HepG2 (cell line): ENCODE data around the gene MTCL1. TPM values are rescaled to one million over a fixed set of nuclear protein-coding genes. Genes with fewer than 3 reads are reported as not detected.

Source experiments
- ATAC-seq: fragments of 200-7000 bp; cut with Tn5 transposase; 3 replicates; pipeline ENCODE4 v1.9.1; 2020; ENCODE audit warnings: mild to moderate bottlenecking, moderate library complexity
- BruUV-seq: library from RNA; stranded (reverse); fragments of 400-500 nt; replicated peaks from 2 replicates; lab custom pipeline; 2021; lab: Mats Ljungman, UMichigan
- CTCF ChIA-PET: fragments of 300-600 bp; formaldehyde crosslinking; extraction: SDS; loops from one replicate; lab custom pipeline; 2021; ENCODE audit warnings: low total read pairs, inconsistent platforms, low intra/inter-chr PET ratio; lab: Yijun Ruan, JAX
- POLR2A ChIA-PET: fragments of 350-600 bp; sonication (Branson Sonifier 250); formaldehyde crosslinking; loops from one replicate; lab custom pipeline; 2020; ENCODE audit warnings: antibody characterized with exemption, inconsistent platforms; lab: Yijun Ruan, JAX
- DNase-seq: peaks from one replicate; pipeline ENCODE4 v3.0.0-alpha.2; 2015; ENCODE audit warnings: low spot score
- FAIRE-seq: peaks from 3 replicates; lab custom pipeline; 2011; peaks lifted over from hg19 to GRCh38; lab: Jason Lieb, UNC
- H2AFZ ChIP-seq: one replicate; pipeline ENCODE4 v1.6.1; 2011; ENCODE audit warnings: low read length, inconsistent platforms
- H3K27ac ChIP-seq: fragments of 300-600 bp; 3 replicates; pipeline ENCODE4 v1.8.0; 2011; ENCODE audit warnings: mixed run types, mild to moderate bottlenecking, mixed read lengths, low read length, inconsistent platforms; ENCODE audit not compliant: insufficient read depth; ENCODE audit errors: extremely low read length
- H3K27me3 ChIP-seq, 2 experiments: fragments of 200-600 bp in 1 of 2; 2 replicates in 1 of 2; 3 replicates in 1 of 2; pipeline versions ENCODE4 v1.6.0 to v1.8.0; 2011; ENCODE audit warnings: low read length in 2 of 2, mild to moderate bottlenecking in 2 of 2, moderate library complexity in 2 of 2, inconsistent platforms in 1 of 2; ENCODE audit not compliant: insufficient read depth in 2 of 2, control insufficient read depth in 1 of 2
- H3K36me3 ChIP-seq, 2 experiments: fragments of 200-600 bp in 1 of 2; replicated peaks in 1 of 2; 2 replicates in 1 of 2; 3 replicates in 1 of 2; pipeline versions ENCODE4 v1.5.1 to v1.8.0; 2011; ENCODE audit warnings: low read length in 2 of 2, inconsistent platforms in 1 of 2; ENCODE audit not compliant: insufficient read depth in 2 of 2, control insufficient read depth in 1 of 2
- H3K4me1 ChIP-seq: 2 replicates; pipeline ENCODE4 v1.5.1; 2012; ENCODE audit warnings: low read length, inconsistent platforms; ENCODE audit not compliant: insufficient read depth
- H3K4me2 ChIP-seq: 2 replicates; pipeline ENCODE4 v1.6.0; 2011; ENCODE audit warnings: low read depth, low read length, inconsistent platforms
- H3K4me3 ChIP-seq, 3 experiments: fragments of 200-600 bp in 1 of 3; sonication (generic), shearing (Covaris generic) in 1 of 3; replicated peaks in 1 of 3; 2 replicates each; pipeline ENCODE4 v1.5.1; 2011 to 2016; ENCODE audit warnings: low read length in 3 of 3, inconsistent platforms in 2 of 3, low read depth in 2 of 3, mild to moderate bottlenecking in 2 of 3, control low read depth in 1 of 3, mixed read lengths in 1 of 3; ENCODE audit not compliant: insufficient read depth in 1 of 3
- H3K79me2 ChIP-seq: one replicate; pipeline ENCODE4 v1.6.1; 2011; ENCODE audit warnings: low read length, inconsistent platforms; ENCODE audit not compliant: insufficient read depth
- H3K9ac ChIP-seq: 2 replicates; pipeline ENCODE4 v1.6.0; 2011; ENCODE audit warnings: mild to moderate bottlenecking, low read depth, low read length, inconsistent platforms; ENCODE audit not compliant: insufficient read depth
- H3K9me3 ChIP-seq: 2 replicates; pipeline ENCODE4 v1.5.1; 2012; ENCODE audit warnings: mild to moderate bottlenecking, low read length
- H4K20me1 ChIP-seq: 2 replicates; pipeline ENCODE4 v1.6.0; 2011; ENCODE audit warnings: inconsistent platforms, mild to moderate bottlenecking, low read length, moderate library complexity; ENCODE audit not compliant: insufficient read depth
- DMTF1 ChIP-seq: sonication (generic); formaldehyde crosslinking; IDR thresholded peaks from 2 replicates; pipeline ENCODE4 v1.4.0; 2020; ENCODE audit warnings: mild to moderate bottlenecking, missing genetic modification reagents
- MYNN ChIP-seq: sonication (generic); formaldehyde crosslinking; IDR thresholded peaks from 2 replicates; pipeline ENCODE4 v1.4.0; 2020; ENCODE audit warnings: mild to moderate bottlenecking, low read depth, missing genetic modification reagents
- SNAPC2 ChIP-seq: sonication (generic); formaldehyde crosslinking; IDR thresholded peaks from 2 replicates; pipeline ENCODE4 v1.8.1; 2022; ENCODE audit warnings: mild to moderate bottlenecking, missing genetic modification reagents
- ZNF136 ChIP-seq: sonication (generic); formaldehyde crosslinking; IDR thresholded peaks from 2 replicates; pipeline ENCODE4 v1.8.1; 2022; ENCODE audit warnings: low read depth, mild to moderate bottlenecking, moderate library complexity, missing genetic modification reagents
- ZNF207 ChIP-seq: fragments of 450-650 bp; IDR thresholded peaks from 2 replicates; pipeline ENCODE4 v1.6.1; 2016; ENCODE audit warnings: antibody characterized with exemption, borderline replicate concordance
- ZNF329 ChIP-seq: sonication (generic); formaldehyde crosslinking; IDR thresholded peaks from 2 replicates; pipeline ENCODE4 v1.9.0; 2021; ENCODE audit warnings: low read depth, mild to moderate bottlenecking, missing genetic modification reagents
- ZNF564 ChIP-seq: sonication (generic); formaldehyde crosslinking; IDR thresholded peaks from 2 replicates; pipeline ENCODE4 v1.8.1; 2023; ENCODE audit warnings: mild to moderate bottlenecking, missing genetic modification reagents
- ZNF572 ChIP-seq: sonication (generic); formaldehyde crosslinking; IDR thresholded peaks from 2 replicates; pipeline ENCODE4 v1.5.1; 2020; ENCODE audit warnings: mild to moderate bottlenecking, missing genetic modification reagents
- ZNF720 ChIP-seq: sonication (generic); formaldehyde crosslinking; IDR thresholded peaks from 2 replicates; pipeline ENCODE4 v1.4.0; 2020; ENCODE audit warnings: missing genetic modification reagents
- ZNF839 ChIP-seq: sonication (generic); formaldehyde crosslinking; IDR thresholded peaks from 2 replicates; pipeline ENCODE4 v1.4.0; 2020; ENCODE audit warnings: missing genetic modification reagents, mild to moderate bottlenecking, borderline replicate concordance
- ZSCAN25 ChIP-seq: sonication (generic); formaldehyde crosslinking; IDR thresholded peaks from 2 replicates; pipeline ENCODE4 v1.8.0; 2022; ENCODE audit warnings: mild to moderate bottlenecking, missing genetic modification reagents
- WGBS: methylation state at CpG from one replicate; pipeline ENCODE4 v1.1.6; 2017; ENCODE audit warnings: low lambda C conversion rate; 5-methylcytosine and 5-hydroxymethylcytosine counted together
- in situ Hi-C: cut with HindIII; loops from 2 replicates; pipeline ENCODE4 v1.10.0; 2017; ENCODE audit warnings: low pct_unique_long_range_greater_than_20kb; ENCODE audit not compliant: extremely low pct_ligation_motif_present
- intact Hi-C: fragments of 100-400 bp; cut with micrococcal nuclease; formaldehyde crosslinking; loops from one replicate; pipeline ENCODE4 v1.10.0; 2022; ENCODE audit not compliant: unreplicated experiment
- polyA plus RNA-seq, 8 experiments: library from polyadenylated mRNA; depleted of rRNA in 3 of 8; stranded (reverse) in 7 of 8; unstranded in 1 of 8; fragments of >200 nt; fragmentation: Illumina TruSeq in 4 of 8; extraction: Trizol in 4 of 8; gene quantifications; 2 replicates each; pipeline versions ENCODE4 v1.2.1 to v1.2.3, GENCODE V29; 2011 to 2016; ENCODE audit warnings: low read depth in 4 of 8, missing spikeins in 1 of 8, mixed read lengths in 1 of 8; ENCODE audit not compliant: insufficient read depth in 1 of 8
- total RNA-seq, 5 experiments: library from RNA; depleted of rRNA; stranded (reverse); fragments of >200 nt; fragmentation: Illumina TruSeq; extraction: Trizol; gene quantifications; 2 replicates each; pipeline ENCODE4 v1.2.3, GENCODE V29; 2016; ENCODE audit warnings: low read depth in 1 of 5

MTCL1 gene
- total and polyA plus RNA-seq, 2 of the 13 experiments (the other 11 are each of a cell fraction or from before 2014, with no cell fraction given), result 3.1 to 3.2 TPM

- Histone ChIP-seq H2AFZ (no peak overlapping the region), H3K4me1 (peaks cover 16% of the 10 kb centered on the region), H3K9ac (no peak overlapping the region), H3K36me3 (no peaks in the 10 kb centered on the region), H3K27me3 (no peaks in the 10 kb centered on the region), H3K9me3 (no peaks in the 10 kb centered on the region), H3K4me2 (no peak overlapping the region), H3K79me2 (no peaks in the 10 kb centered on the region), H4K20me1 (no peaks in the 10 kb centered on the region), H3K4me3 (no peak overlapping the region), H3K27ac (no peak overlapping the region)
- TF ChIP-seq DMTF1 (CRISPR knock-in tag) (no peak), ZNF839 (CRISPR knock-in tag) (no peak), ZNF207 (no peak), SNAPC2 (no peak), ZSCAN25 (CRISPR knock-in tag) (no peak), ZNF136 (CRISPR knock-in tag) (no peak), MYNN (no peak), ZNF564 (no peak), ZNF329 (CRISPR knock-in tag) (no peak), ZNF572 (CRISPR knock-in tag) (no peak), ZNF720 (CRISPR knock-in tag) (no peak)
- WGBS, result 53% methylated on average over 3 of the region's 3 CpGs
- ChIA-PET POLR2A (no interaction called here), CTCF (no interaction called here)
- ATAC-seq, result no peak
- DNase-seq, result no peak
- BruUV-seq, result no TSS peak
- intact Hi-C loops (no loop called here), in situ Hi-C loops (no loop called here)
- FAIRE-seq, result no peak
These were observed 72.5 kb downstream of the MTCL1 start for GRCh38 chr18:8777846-8778245.
